Brain microvascular endothelial cell (primary cell): ENCODE measurements around the gene PRDM16.

Source experiments
- DNase-seq: peaks from one replicate; pipeline ENCODE4 v3.0.0-alpha.2; 2020
- H3K27ac ChIP-seq: fragments of 250-450 bp; sonication (Bioruptor Pico); 2 replicates; pipeline ENCODE4 v1.5.1; 2020; ENCODE audit warnings: mild to moderate bottlenecking, moderate library complexity
- H3K27me3 ChIP-seq: fragments of 250-450 bp; sonication (Bioruptor Pico); replicated peaks from 2 replicates; pipeline ENCODE4 v1.5.1; 2020; ENCODE audit warnings: mild to moderate bottlenecking
- H3K36me3 ChIP-seq: fragments of 250-450 bp; sonication (Bioruptor Pico); replicated peaks from 2 replicates; pipeline ENCODE4 v1.5.1; 2020; ENCODE audit warnings: mild to moderate bottlenecking
- H3K4me3 ChIP-seq: 2 replicates; pipeline ENCODE4 v1.5.1; 2011; ENCODE audit warnings: low read depth, mild to moderate bottlenecking, control low read depth, low read length, moderate library complexity
- CTCF ChIP-seq: IDR thresholded peaks from 2 replicates; pipeline ENCODE4 v1.5.1; 2011; ENCODE audit warnings: low read depth, mild to moderate bottlenecking, moderate library complexity, low read length, control low read depth, inconsistent platforms; ENCODE audit errors: missing control alignments
- in situ Hi-C: cut with HindIII; loops from 2 replicates; pipeline ENCODE4 v1.10.0; 2017; ENCODE audit warnings: low sequenced_read_pairs, low pct_ligation_motif_present

PRDM16 gene

DNA sequence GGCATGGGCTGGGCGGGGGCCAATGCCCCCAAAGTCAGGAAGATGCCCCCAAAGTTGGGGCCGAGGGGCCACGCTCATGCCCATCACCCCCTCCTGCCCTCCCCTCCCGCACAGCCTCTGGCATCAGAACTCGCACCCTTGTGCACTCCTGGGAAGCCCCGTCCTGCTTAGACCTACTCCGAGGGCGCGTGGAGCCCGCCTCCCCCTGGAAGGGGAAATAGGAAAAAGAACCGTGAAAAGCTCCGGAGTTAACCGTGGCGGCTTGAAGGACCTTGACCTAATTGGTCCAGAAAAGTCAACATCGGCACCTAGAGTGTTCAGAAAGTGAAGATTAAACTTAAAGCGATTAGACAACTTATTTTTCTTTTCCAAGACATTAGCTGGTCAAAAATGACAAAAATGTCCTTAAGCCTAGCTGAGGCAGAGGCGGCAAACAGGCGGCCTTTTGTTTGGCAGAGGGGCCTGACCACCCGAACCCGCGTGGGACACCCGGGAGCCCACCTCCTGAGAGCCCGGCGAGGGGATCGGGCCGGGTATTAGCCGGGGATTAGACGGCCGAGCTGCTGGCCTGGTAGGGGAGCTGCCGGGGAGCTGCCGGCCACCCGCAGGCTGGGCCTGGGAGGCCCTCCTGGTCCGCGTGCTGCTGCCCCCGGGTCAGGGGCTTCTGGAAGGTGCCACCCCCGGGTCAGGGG, 65.5 kb downstream of the PRDM16 start:
- in situ Hi-C loops, result no loop called here
- Histone ChIP-seq H3K27ac (no peak overlapping the region), H3K36me3 (no peaks in the 10 kb centered on the region), H3K27me3 (no peaks in the 10 kb centered on the region), H3K4me3 (no peak overlapping the region)
- no peak for TF ChIP-seq CTCF
- DNase-seq, result no peak

GRCh38 chr1:3135073-3135702, 66.2 kb downstream of the PRDM16 start:
- TF ChIP-seq CTCF, result no peak
- H3K36me3 ChIP-seq, result no peaks in the 10 kb centered on the region
- no peak overlapping the region for H3K4me3 ChIP-seq
- in situ Hi-C loops, result no loop called here
- H3K27ac ChIP-seq, result no peak overlapping the region
- no peak for DNase-seq
- H3K27me3 ChIP-seq, result no peaks in the 10 kb centered on the region

GRCh38 chr1:3135744-3136455, 66.9 kb downstream of the PRDM16 start:
- Histone ChIP-seq H3K27me3 (no peaks in the 10 kb centered on the region), H3K27ac (no peak overlapping the region), H3K4me3 (no peak overlapping the region), H3K36me3 (no peaks in the 10 kb centered on the region)
- no peak for TF ChIP-seq CTCF
- in situ Hi-C loops, result no loop called here
- no peak for DNase-seq

GRCh38 chr1:3136532-3136931, 67.5 kb downstream of the PRDM16 start:
- in situ Hi-C loops, result no loop called here
- no peak overlapping the region for H3K4me3 ChIP-seq
- no peak overlapping the region for H3K27ac ChIP-seq
- no peaks in the 10 kb centered on the region for H3K36me3 ChIP-seq
- no peak for DNase-seq
- no peak for TF ChIP-seq CTCF
- H3K27me3 ChIP-seq, result no peaks in the 10 kb centered on the region

DNA sequence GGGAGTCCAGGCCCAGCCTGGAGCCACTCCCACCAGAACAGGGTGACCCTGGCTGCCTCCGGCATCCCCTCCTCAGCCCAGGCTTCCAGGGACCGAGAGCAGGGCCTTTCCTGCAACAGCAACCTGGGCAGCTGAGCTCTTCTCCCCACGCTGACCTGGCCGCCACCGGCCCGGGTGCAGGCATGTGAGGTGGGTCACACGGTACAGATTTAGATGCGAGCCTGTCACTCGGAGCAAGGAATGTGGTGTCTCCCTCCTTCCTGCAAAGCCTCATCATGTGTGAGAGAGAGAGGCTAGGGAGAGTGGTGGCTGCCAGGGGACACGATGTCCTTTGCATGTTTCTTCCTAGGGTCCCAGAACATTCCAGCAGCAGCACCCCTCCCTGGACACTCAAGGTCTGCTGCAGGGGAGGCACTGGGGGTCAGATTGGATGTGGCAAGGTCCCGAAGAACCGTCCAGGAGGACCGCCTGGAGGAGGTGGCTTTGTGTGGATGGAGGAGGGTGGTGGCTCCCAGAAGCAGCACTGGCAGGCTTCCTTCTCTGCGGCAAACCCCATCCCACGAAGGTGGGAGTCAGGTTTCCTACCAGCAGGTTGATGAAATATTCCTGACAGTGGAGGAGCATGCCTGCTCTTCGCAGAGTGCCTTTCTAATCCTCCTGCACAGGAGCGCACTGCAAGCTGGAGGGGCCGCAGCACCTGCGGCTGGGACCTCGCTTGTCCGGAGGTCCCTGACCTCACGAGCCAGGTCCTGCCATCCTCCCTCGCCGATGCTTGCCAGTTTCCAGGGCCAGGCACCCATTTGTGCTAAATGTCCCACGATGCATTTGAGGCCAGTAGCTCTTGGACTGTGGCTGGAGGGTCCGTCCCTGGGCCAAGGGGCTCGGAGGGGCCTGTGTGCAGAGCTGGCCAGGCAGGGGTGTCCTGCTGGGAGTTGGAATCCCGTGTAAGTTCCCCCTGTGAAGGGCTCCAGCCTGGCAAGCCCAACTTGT, 68.4 kb downstream of the PRDM16 start:
- in situ Hi-C loops, result no loop called here
- no peak overlapping the region for H3K4me3 ChIP-seq
- TF ChIP-seq CTCF, result no peak

More for the DNA sequence above, 68.4 kb downstream of the PRDM16 start:
- Histone ChIP-seq H3K36me3 (no peaks in the 10 kb centered on the region), H3K27me3 (peaks cover 3% of the 10 kb centered on the region), H3K27ac (no peak overlapping the region)
- DNase-seq, result no peak
